K562 (cell line): ENCODE data around the gene SORCS2. TPM values are rescaled to one million over a fixed set of nuclear protein-coding genes. Genes with fewer than 3 reads are reported as not detected.

Experiments used
- ATAC-seq: fragments of 200-7000 bp; cut with Tn5 transposase; 3 replicates; pipeline ENCODE4 v1.9.1; 2020; ENCODE audit warnings: moderate library complexity
- BruUV-seq: library from RNA; stranded (reverse); fragments of 400-500 nt; replicated peaks from 2 replicates; lab custom pipeline; 2021; lab: Mats Ljungman, UMichigan
- CTCF ChIA-PET: fragments of 300-600 bp; formaldehyde crosslinking; extraction: SDS; loops from one replicate; lab custom pipeline; 2021; ENCODE audit warnings: low intra/inter-chr PET ratio; lab: Yijun Ruan, JAX
- POLR2A ChIA-PET: fragments of 300-600, 350-650 bp; sonication (Branson Sonifier 250); formaldehyde crosslinking; extraction: SDS; loops from one replicate; lab custom pipeline; 2021; ENCODE audit warnings: antibody characterized with exemption, inconsistent platforms; lab: Yijun Ruan, JAX
- DNase-seq, 4 experiments: peaks; one replicate each; pipeline versions ENCODE4 v3.0.0 to v3.0.0-alpha.2; 2011 to 2018; ENCODE audit warnings: low spot score in 3 of 4, mixed read lengths in 3 of 4; ENCODE audit errors: extremely low read depth in 1 of 4
- FAIRE-seq: peaks from 2 replicates; lab custom pipeline; 2011; peaks lifted over from hg19 to GRCh38; lab: Jason Lieb, UNC
- H2AFZ ChIP-seq: 2 replicates; pipeline ENCODE4 v1.6.0; 2011; ENCODE audit warnings: low read depth, low read length, control low read depth, inconsistent platforms
- H3K27ac ChIP-seq: fragments of 200-600 bp; 3 replicates; pipeline ENCODE4 v1.8.0; 2011; ENCODE audit warnings: low read depth, mild to moderate bottlenecking, control low read depth, inconsistent platforms, low read length, moderate library complexity, mixed read lengths; ENCODE audit errors: extremely low read depth
- H3K27me3 ChIP-seq, 2 experiments: fragments of 300-600 bp in 1 of 2; 2 replicates in 1 of 2; 3 replicates in 1 of 2; pipeline versions ENCODE4 v1.6.0 to v1.8.0; 2011; ENCODE audit warnings: inconsistent platforms in 2 of 2, low read length in 2 of 2, mild to moderate bottlenecking in 1 of 2, mixed read lengths in 1 of 2, moderate library complexity in 1 of 2; ENCODE audit not compliant: control insufficient read depth in 2 of 2, insufficient read depth in 2 of 2
- H3K36me3 ChIP-seq: fragments of 300-600 bp; 3 replicates; pipeline ENCODE4 v1.8.0; 2011; ENCODE audit warnings: mild to moderate bottlenecking, low read length, inconsistent platforms; ENCODE audit not compliant: control insufficient read depth, insufficient read depth
- H3K4me1 ChIP-seq, 2 experiments: fragments of 200-600 bp in 1 of 2; replicated peaks in 1 of 2; 2 replicates in 1 of 2; 3 replicates in 1 of 2; pipeline versions ENCODE4 v1.5.1 to v1.8.0; 2011; ENCODE audit warnings: inconsistent platforms in 2 of 2, low read length in 2 of 2, mild to moderate bottlenecking in 1 of 2, mixed read lengths in 1 of 2, moderate library complexity in 1 of 2; ENCODE audit not compliant: control insufficient read depth in 2 of 2, insufficient read depth in 2 of 2
- H3K4me2 ChIP-seq: 2 replicates; pipeline ENCODE4 v1.6.1; 2011; ENCODE audit warnings: low read length, control low read depth, inconsistent platforms, mixed read lengths; ENCODE audit not compliant: insufficient read depth
- H3K4me3 ChIP-seq: fragments of 200-600 bp; sonication (generic), shearing (Covaris generic); 2 replicates; pipeline ENCODE4 v1.5.1; 2016; ENCODE audit warnings: control low read depth, inconsistent platforms
- H3K79me2 ChIP-seq: fragments of 200-600 bp; 3 replicates; pipeline ENCODE4 v1.8.0; 2011; ENCODE audit warnings: low read length, inconsistent platforms; ENCODE audit not compliant: control insufficient read depth, insufficient read depth
- H3K9ac ChIP-seq, 2 experiments: 2 replicates each; pipeline versions ENCODE4 v1.6.0 to v1.6.1; 2011; ENCODE audit warnings: low read depth in 2 of 2, low read length in 2 of 2, control low read depth in 1 of 2, inconsistent platforms in 1 of 2, mild to moderate bottlenecking in 1 of 2, mixed read lengths in 1 of 2; ENCODE audit not compliant: insufficient read depth in 1 of 2
- H3K9me1 ChIP-seq: one replicate; pipeline ENCODE4 v1.6.0; 2011; ENCODE audit warnings: inconsistent platforms, mild to moderate bottlenecking, low read length, moderate library complexity; ENCODE audit not compliant: control insufficient read depth, insufficient read depth
- H3K9me3 ChIP-seq: replicated peaks from 2 replicates; pipeline ENCODE4 v1.5.1; 2011; ENCODE audit warnings: low read depth, low read length, inconsistent platforms; ENCODE audit not compliant: control insufficient read depth, insufficient read depth
- H4K20me1 ChIP-seq: replicated peaks from 2 replicates; pipeline ENCODE4 v1.6.1; 2011; ENCODE audit warnings: low read length, inconsistent platforms, mixed read lengths; ENCODE audit not compliant: control insufficient read depth, insufficient read depth
- MAFK ChIP-seq: IDR thresholded peaks from 2 replicates; pipeline ENCODE4 v1.6.1; 2011; ENCODE audit warnings: low read length, improper control_type of control experiment
- NELFE ChIP-seq: IDR thresholded peaks from 2 replicates; pipeline ENCODE4 v1.6.1; 2011; ENCODE audit warnings: mild to moderate bottlenecking; ENCODE audit not compliant: insufficient read depth, insufficient read length
- SREBF1 ChIP-seq: fragments of 150-350 bp; IDR thresholded peaks from 2 replicates; pipeline ENCODE4 v1.6.1; 2014; ENCODE audit warnings: antibody characterized with exemption, low read depth, low read length, borderline replicate concordance
- ZNF561 ChIP-seq: fragments of 450-650 bp; formaldehyde crosslinking; conservative IDR thresholded peaks from 2 replicates; pipeline ENCODE4 v1.4.0; 2020; ENCODE audit warnings: mild to moderate bottlenecking, moderate library complexity
- WGBS: fragments of 100-300 bp; shearing (Covaris generic); methylation state at CpG from one replicate; pipeline ENCODE4 v1.1.6; 2016; ENCODE audit warnings: low coverage, mixed read lengths; ENCODE audit not compliant: insufficient coverage; ENCODE audit errors: missing lambda C conversion rate; 5-methylcytosine and 5-hydroxymethylcytosine counted together
- in situ Hi-C: fragments of 300-500 bp; cut with MboI; formaldehyde crosslinking; loops from 4 replicates; pipeline ENCODE4 v1.15.0; 2018; ENCODE audit warnings: inconsistent platforms, mixed read lengths
- intact Hi-C: fragments of 100-400 bp; cut with micrococcal nuclease; formaldehyde crosslinking; loops from 2 replicates; pipeline ENCODE4 v1.14.2; 2022
- polyA plus RNA-seq, 8 experiments: library from polyadenylated mRNA; depleted of rRNA in 4 of 8; stranded (reverse) in 5 of 8; unstranded in 3 of 8; fragments of >200 nt; fragmentation: Nextera tagmentation in 2 of 8; fragmentation: Illumina TruSeq in 1 of 8; extraction: Ambion mirVana in 2 of 8; extraction: Trizol in 1 of 8; gene quantifications; 2 replicates each; pipeline versions ENCODE4 v1.2.1 to v1.2.3, GENCODE V29; 2011 to 2014; ENCODE audit warnings: inconsistent platforms in 1 of 8, missing spikeins in 1 of 8
- total RNA-seq, 7 experiments: library from RNA; depleted of rRNA in 6 of 7; stranded (reverse); fragments of >200 nt in 6 of 7; fragmentation: Illumina TruSeq in 2 of 7; extraction: Trizol in 2 of 7; gene quantifications; 2 replicates each; pipeline versions ENCODE4 v1.2.1 to v1.2.3, GENCODE V29; 2011 to 2021; ENCODE audit warnings: low replicate concordance in 1 of 7
- TF ChIP-seq, protein P1 (sequence below): fragments of 200-800 bp; sonication (Bioruptor generic); IDR thresholded peaks from 2 replicates; pipeline ENCODE4 v1.6.1; 2016; ENCODE audit warnings: missing genetic modification characterization, missing compliant biosample characterization

SORCS2 gene
- total and polyA plus RNA-seq, 9 of the 15 experiments (the other 6 are each of a cell fraction or from before 2014, with no cell fraction given), result not detected

DNA sequence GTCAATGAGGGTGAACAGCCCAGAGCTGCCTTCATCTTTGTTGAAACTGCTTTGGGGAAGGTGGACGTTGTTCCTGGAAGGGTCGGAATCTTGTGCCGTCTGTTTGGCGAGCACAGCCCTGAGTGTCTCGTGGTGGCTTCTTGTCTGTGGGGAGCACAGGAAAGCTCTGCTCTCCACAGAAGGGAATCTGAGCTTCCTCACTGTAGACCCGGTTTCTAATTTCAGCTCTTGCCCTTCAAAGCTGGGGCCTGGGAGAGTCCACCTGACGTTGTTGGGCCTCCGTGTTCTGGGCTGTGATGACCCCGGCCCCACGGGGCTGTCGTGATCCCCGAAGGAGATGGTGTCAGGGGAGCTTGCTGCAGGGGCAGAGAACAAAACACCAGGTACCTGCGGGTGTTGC is 47.5 kb downstream of the SORCS2 start:
- Histone ChIP-seq H3K4me1 (no peaks in the 10 kb centered on the region), H3K27ac (no peak overlapping the region), H3K9me1 (no peaks in the 10 kb centered on the region), H3K9ac (no peak overlapping the region), H3K4me2 (no peak overlapping the region), H3K4me3 (no peak overlapping the region), H4K20me1 (peaks cover 12% of the 10 kb centered on the region; the same call in 1 of the 2 replicates), H3K9me3 (peaks cover 6% of the 10 kb centered on the region), H3K36me3 (no peaks in the 10 kb centered on the region), H2AFZ (no peak overlapping the region), H3K27me3 (peaks cover 0 to 67% of the 10 kb centered on the region in 2 experiments; a peak in 4 of 5 replicates), H3K79me2 (no peaks in the 10 kb centered on the region)
- TF ChIP-seq, protein P1, sequence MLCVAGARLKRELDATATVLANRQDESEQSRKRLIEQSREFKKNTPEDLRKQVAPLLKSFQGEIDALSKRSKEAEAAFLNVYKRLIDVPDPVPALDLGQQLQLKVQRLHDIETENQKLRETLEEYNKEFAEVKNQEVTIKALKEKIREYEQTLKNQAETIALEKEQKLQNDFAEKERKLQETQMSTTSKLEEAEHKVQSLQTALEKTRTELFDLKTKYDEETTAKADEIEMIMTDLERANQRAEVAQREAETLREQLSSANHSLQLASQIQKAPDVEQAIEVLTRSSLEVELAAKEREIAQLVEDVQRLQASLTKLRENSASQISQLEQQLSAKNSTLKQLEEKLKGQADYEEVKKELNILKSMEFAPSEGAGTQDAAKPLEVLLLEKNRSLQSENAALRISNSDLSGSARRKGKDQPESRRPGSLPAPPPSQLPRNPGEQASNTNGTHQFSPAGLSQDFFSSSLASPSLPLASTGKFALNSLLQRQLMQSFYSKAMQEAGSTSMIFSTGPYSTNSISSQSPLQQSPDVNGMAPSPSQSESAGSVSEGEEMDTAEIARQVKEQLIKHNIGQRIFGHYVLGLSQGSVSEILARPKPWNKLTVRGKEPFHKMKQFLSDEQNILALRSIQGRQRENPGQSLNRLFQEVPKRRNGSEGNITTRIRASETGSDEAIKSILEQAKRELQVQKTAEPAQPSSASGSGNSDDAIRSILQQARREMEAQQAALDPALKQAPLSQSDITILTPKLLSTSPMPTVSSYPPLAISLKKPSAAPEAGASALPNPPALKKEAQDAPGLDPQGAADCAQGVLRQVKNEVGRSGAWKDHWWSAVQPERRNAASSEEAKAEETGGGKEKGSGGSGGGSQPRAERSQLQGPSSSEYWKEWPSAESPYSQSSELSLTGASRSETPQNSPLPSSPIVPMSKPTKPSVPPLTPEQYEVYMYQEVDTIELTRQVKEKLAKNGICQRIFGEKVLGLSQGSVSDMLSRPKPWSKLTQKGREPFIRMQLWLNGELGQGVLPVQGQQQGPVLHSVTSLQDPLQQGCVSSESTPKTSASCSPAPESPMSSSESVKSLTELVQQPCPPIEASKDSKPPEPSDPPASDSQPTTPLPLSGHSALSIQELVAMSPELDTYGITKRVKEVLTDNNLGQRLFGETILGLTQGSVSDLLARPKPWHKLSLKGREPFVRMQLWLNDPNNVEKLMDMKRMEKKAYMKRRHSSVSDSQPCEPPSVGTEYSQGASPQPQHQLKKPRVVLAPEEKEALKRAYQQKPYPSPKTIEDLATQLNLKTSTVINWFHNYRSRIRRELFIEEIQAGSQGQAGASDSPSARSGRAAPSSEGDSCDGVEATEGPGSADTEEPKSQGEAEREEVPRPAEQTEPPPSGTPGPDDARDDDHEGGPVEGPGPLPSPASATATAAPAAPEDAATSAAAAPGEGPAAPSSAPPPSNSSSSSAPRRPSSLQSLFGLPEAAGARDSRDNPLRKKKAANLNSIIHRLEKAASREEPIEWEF, result no peak
- TF ChIP-seq ZNF561 (CRISPR knock-in tag) (no peak), SREBF1 (no peak), NELFE (no peak), MAFK (no peak)
- BruUV-seq, result no TSS peak
- CTCF ChIA-PET, result no interaction called here
- 1% methylated on average over 12 of the region's 13 CpGs for whole genome bisulfite sequencing
- no peak for FAIRE-seq
- in situ Hi-C loops, result no loop called here
- DNase-seq, result no peak
- POLR2A ChIA-PET, result interaction anchor here (1.0 kb wide), 1 partner anchor 14 kb away, joined by 3 read pairs; no protein-coding TSS in a partner anchor
- no peak for ATAC-seq
- intact Hi-C loops, result no loop called here
